Body of pancreas (tissue), 4 donors: ENCODE data around the gene KNSTRN. TPM values are rescaled to one million over a fixed set of nuclear protein-coding genes. Genes with fewer than 3 reads are reported as not detected.

Source experiments
- ATAC-seq: fragments of 150-250 bp; one replicate; pipeline ENCODE4 v1.9.1; 2016
- DNase-seq, 4 donors: peaks; one replicate each; pipeline ENCODE4 v3.0.0-alpha.2; 2019
- H3K27ac ChIP-seq, 4 donors: fragments of 200-600 bp; sonication (generic); 1 replicate in 3 of 4; 2 replicates in 1 of 4; pipeline versions ENCODE4 v1.5.1 to v1.6.1; 2016 to 2019; ENCODE audit warnings: mild to moderate bottlenecking in 1 of 4, mixed read lengths in 1 of 4, moderate library complexity in 1 of 4
- H3K27me3 ChIP-seq, 2 donors: fragments of 200-600 bp; sonication (generic); one replicate each; pipeline ENCODE4 v1.6.0; 2016; ENCODE audit warnings: mild to moderate bottlenecking in 1 of 2
- H3K36me3 ChIP-seq, 2 donors: fragments of 200-600 bp; sonication (generic); replicated peaks in 1 of 2; 2 replicates each; pipeline ENCODE4 v1.5.1; 2016; ENCODE audit warnings: low read depth in 2 of 2; ENCODE audit not compliant: insufficient read depth in 1 of 2
- H3K4me1 ChIP-seq: fragments of 200-600 bp; sonication (generic); one replicate; pipeline ENCODE4 v1.6.0; 2016
- H3K4me3 ChIP-seq, 2 donors: fragments of 200-600 bp; sonication (generic); 1 replicate in 1 of 2; 2 replicates in 1 of 2; pipeline ENCODE4 v1.5.1; 2016 to 2019
- H3K9me3 ChIP-seq, 3 donors: fragments of 200-600 bp; sonication (generic); 1 replicate in 2 of 3; 2 replicates in 1 of 3; pipeline ENCODE4 v1.5.1; 2016
- CTCF ChIP-seq, 7 experiments: fragments of 450-650 bp in 4 of 7; fragments of 200-600 bp in 3 of 7; sonication (generic) in 3 of 7; IDR thresholded peaks; one replicate each; pipeline ENCODE4 v1.5.1; 2016 to 2019; ENCODE audit warnings: antibody characterized with exemption in 7 of 7
- POLR2A ChIP-seq, 3 donors: fragments of 450-650 bp; IDR thresholded peaks; one replicate each; pipeline ENCODE4 v1.6.1; 2016; ENCODE audit warnings: antibody characterized with exemption in 3 of 3, mild to moderate bottlenecking in 2 of 3
- WGBS, 2 donors: methylation state at CpG; one replicate each; pipeline ENCODE4 v1.1.5; 2017; 5-methylcytosine and 5-hydroxymethylcytosine counted together
- intact Hi-C: fragments of 100-400 bp; cut with DNase I; formaldehyde crosslinking; loops from one replicate; pipeline ENCODE4 v1.15.1; 2023
- total RNA-seq, 2 donors: library from RNA; depleted of rRNA; stranded (reverse); fragments of >200 nt; gene quantifications; one replicate each; pipeline ENCODE4 v1.1.0, GENCODE V29; 2016

The KNSTRN gene
- total RNA-seq, 2 donors from 2014 or later = 3.3 to 5.7 TPM

- H3K4me1 ChIP-seq = peaks cover 17% of the 10 kb centered on the region
- DNase-seq (no peak), ATAC-seq (no peak)
- no peak overlapping the region for H3K27ac ChIP-seq
- TF ChIP-seq POLR2A (IDR thresholded peaks at IDR 0.05) = no peak
- TF ChIP-seq CTCF (IDR thresholded peaks at IDR 0.05) = no peak
- H3K36me3 ChIP-seq = no peaks in the 10 kb centered on the region
- WGBS, 2 donors = 56 to 65% methylated on average over 10 of the region's 10 CpGs
- no peak overlapping the region for H3K4me3 ChIP-seq
- intact Hi-C loops = no loop called here
- H3K27me3 ChIP-seq = no peaks in the 10 kb centered on the region
- no peaks in the 10 kb centered on the region for H3K9me3 ChIP-seq
Measured at GRCh38 chr15:40345225-40345866, 37.2 kb upstream of the KNSTRN start.

- DNase-seq (no peak), ATAC-seq (no peak)
- no peaks in the 10 kb centered on the region for H3K36me3 ChIP-seq
- no peak overlapping the region for H3K27ac ChIP-seq
- no peak overlapping the region for H3K4me3 ChIP-seq
- 79% methylated on average over 3 to 6 of the region's 6 CpGs for WGBS, 2 donors
- no peaks in the 10 kb centered on the region for H3K9me3 ChIP-seq
- TF ChIP-seq POLR2A (IDR thresholded peaks at IDR 0.05) (peak in 1 of 3 donors; percentile 7), CTCF (IDR thresholded peaks at IDR 0.05) (no peak)
- peaks cover 10% of the 10 kb centered on the region for H3K4me1 ChIP-seq
- no peaks in the 10 kb centered on the region for H3K27me3 ChIP-seq
- intact Hi-C loops = no loop called here
Measured at GRCh38 chr15:40345867-40346578, 36.5 kb upstream of the KNSTRN start.

GRCh38 chr15:40346579-40347558 is 35.7 kb upstream of the KNSTRN start:
- intact Hi-C loops = no loop called here
- DNase-seq = no peak
- H3K9me3 ChIP-seq = no peaks in the 10 kb centered on the region

More at GRCh38 chr15:40346579-40347558, 35.7 kb upstream of the KNSTRN start:
- no peak for ATAC-seq
- TF ChIP-seq POLR2A (IDR thresholded peaks at IDR 0.05) (no peak), CTCF (IDR thresholded peaks at IDR 0.05) (no peak)
- WGBS, 2 donors = 83 to 85% methylated on average over 15 of the region's 15 CpGs
- Histone ChIP-seq H3K36me3 (no peaks in the 10 kb centered on the region), H3K4me1 (peaks cover 6% of the 10 kb centered on the region), H3K4me3 (no peak overlapping the region), H3K27me3 (no peaks in the 10 kb centered on the region), H3K27ac (no peak overlapping the region)
